H9 (cell line): ENCODE data around the gene C6orf136. TPM values are rescaled to one million over a fixed set of nuclear protein-coding genes. Genes with fewer than 3 reads are reported as not detected.

Experiments
- DNase-seq: peaks from one replicate; pipeline ENCODE4 v3.0.0-alpha.2; 2017
- H2AFZ ChIP-seq: one replicate; pipeline ENCODE4 v1.6.1; 2013; ENCODE audit warnings: mild to moderate bottlenecking, low read length, control low read depth, moderate library complexity
- H2AK5ac ChIP-seq: 2 replicates; pipeline ENCODE4 v1.6.1; 2013; ENCODE audit warnings: low read length, control low read depth, mixed read lengths; ENCODE audit not compliant: insufficient read length
- H2BK120ac ChIP-seq: one replicate; pipeline ENCODE4 v1.6.1; 2013; ENCODE audit warnings: low read depth, mild to moderate bottlenecking, low read length, control low read depth, inconsistent platforms; ENCODE audit not compliant: poor library complexity, severe bottlenecking
- H2BK12ac ChIP-seq: 2 replicates; pipeline ENCODE4 v1.6.1; 2013; ENCODE audit warnings: low read length, control low read depth, mixed read lengths, low read depth; ENCODE audit not compliant: insufficient read length
- H2BK15ac ChIP-seq: 2 replicates; pipeline ENCODE4 v1.6.1; 2013; ENCODE audit warnings: low read depth, low read length, control low read depth
- H2BK20ac ChIP-seq: one replicate; pipeline ENCODE4 v1.6.1; 2013; ENCODE audit warnings: low read depth, mild to moderate bottlenecking, low read length, control low read depth, inconsistent platforms; ENCODE audit not compliant: poor library complexity, severe bottlenecking
- H2BK5ac ChIP-seq: 2 replicates; pipeline ENCODE4 v1.6.1; 2013; ENCODE audit warnings: low read length, control low read depth, mixed read lengths; ENCODE audit not compliant: insufficient read length
- H3K14ac ChIP-seq: 2 replicates; pipeline ENCODE4 v1.6.1; 2013; ENCODE audit warnings: low read length, control low read depth; ENCODE audit not compliant: insufficient read depth
- H3K18ac ChIP-seq: 2 replicates; pipeline ENCODE4 v1.6.1; 2013; ENCODE audit warnings: low read depth, mild to moderate bottlenecking, mixed read lengths, low read length, control low read depth; ENCODE audit not compliant: insufficient read length
- H3K23ac ChIP-seq: 2 replicates; pipeline ENCODE4 v1.6.1; 2013; ENCODE audit warnings: low read length, control low read depth, mixed read lengths, low read depth; ENCODE audit not compliant: insufficient read length
- H3K23me2 ChIP-seq: 2 replicates; pipeline ENCODE4 v1.6.1; 2013; ENCODE audit warnings: low read depth, mild to moderate bottlenecking, mixed read lengths, low read length, control low read depth; ENCODE audit not compliant: insufficient read length, poor library complexity, severe bottlenecking
- H3K27ac ChIP-seq: 2 replicates; pipeline ENCODE4 v1.5.1; 2013; ENCODE audit warnings: low read length, control low read depth, mixed read lengths, low read depth; ENCODE audit not compliant: insufficient read length
- H3K27me3 ChIP-seq: 2 replicates; pipeline ENCODE4 v1.6.1; 2013; ENCODE audit warnings: low read length, control low read depth, inconsistent platforms; ENCODE audit not compliant: insufficient read depth
- H3K4ac ChIP-seq: 2 replicates; pipeline ENCODE4 v1.6.1; 2013; ENCODE audit warnings: low read depth, mild to moderate bottlenecking, control low read depth, inconsistent platforms, low read length, moderate library complexity
- H3K4me1 ChIP-seq: 2 replicates; pipeline ENCODE4 v1.6.1; 2013; ENCODE audit warnings: low read length, control low read depth, inconsistent platforms; ENCODE audit not compliant: insufficient read depth
- H3K4me2 ChIP-seq: 2 replicates; pipeline ENCODE4 v1.6.1; 2013; ENCODE audit warnings: low read length, control low read depth, mixed read lengths; ENCODE audit not compliant: insufficient read length, insufficient read depth
- H3K56ac ChIP-seq: 2 replicates; pipeline ENCODE4 v1.6.1; 2013; ENCODE audit warnings: low read depth, mild to moderate bottlenecking, mixed read lengths, low read length, control low read depth; ENCODE audit not compliant: insufficient read length
- H3K79me1 ChIP-seq: 2 replicates; pipeline ENCODE4 v1.6.1; 2013; ENCODE audit warnings: low read depth, mild to moderate bottlenecking, moderate library complexity, low read length, control low read depth, inconsistent platforms; ENCODE audit not compliant: insufficient read depth, poor library complexity, severe bottlenecking
- H3K79me2 ChIP-seq: 2 replicates; pipeline ENCODE4 v1.6.1; 2013; ENCODE audit warnings: low read length, control low read depth, inconsistent platforms; ENCODE audit not compliant: insufficient read depth
- H3K9ac ChIP-seq: 2 replicates; pipeline ENCODE4 v1.6.1; 2013; ENCODE audit warnings: low read length, control low read depth, mixed read lengths; ENCODE audit not compliant: insufficient read length; ENCODE audit errors: extremely low read depth
- H3K9me3 ChIP-seq: one replicate; pipeline ENCODE4 v1.6.1; 2013; ENCODE audit warnings: low read depth, low read length, inconsistent platforms; ENCODE audit not compliant: control insufficient read depth
- H3T11ph ChIP-seq: one replicate; pipeline ENCODE4 v1.6.1; 2013; ENCODE audit warnings: mild to moderate bottlenecking, low read length, control low read depth, inconsistent platforms
- H4K20me1 ChIP-seq: one replicate; pipeline ENCODE4 v1.6.1; 2013; ENCODE audit not compliant: control insufficient read depth, insufficient read length, insufficient read depth
- H4K5ac ChIP-seq: 2 replicates; pipeline ENCODE4 v1.6.1; 2013; ENCODE audit warnings: low read depth, mild to moderate bottlenecking, mixed read lengths, low read length, control low read depth; ENCODE audit not compliant: insufficient read length
- H4K8ac ChIP-seq: replicated peaks from 2 replicates; pipeline ENCODE4 v1.6.1; 2013; ENCODE audit warnings: low read length, control low read depth, mixed read lengths, low read depth; ENCODE audit not compliant: insufficient read length
- H4K91ac ChIP-seq: 2 replicates; pipeline ENCODE4 v1.6.1; 2013; ENCODE audit warnings: low read depth, mild to moderate bottlenecking, moderate library complexity, mixed read lengths, low read length, control low read depth; ENCODE audit not compliant: insufficient read length
- H3K27ac Mint-ChIP-seq, 3 experiments: 2 replicates in 2 of 3; 3 replicates in 1 of 3; pipeline ENCODE4 v1.8.0; 2020 to 2021; ENCODE audit warnings: mixed read lengths in 3 of 3, mild to moderate bottlenecking in 1 of 3, moderate library complexity in 1 of 3
- H3K27me3 Mint-ChIP-seq: 2 replicates; pipeline ENCODE4 v1.8.0; 2021; ENCODE audit warnings: low read depth, mild to moderate bottlenecking, moderate library complexity, mixed read lengths
- H3K36me3 Mint-ChIP-seq, 3 experiments: 2 replicates in 2 of 3; 3 replicates in 1 of 3; pipeline ENCODE4 v1.8.0; 2020 to 2021; ENCODE audit warnings: low read depth in 3 of 3, mixed read lengths in 3 of 3; ENCODE audit not compliant: insufficient read depth in 1 of 3
- H3K4me1 Mint-ChIP-seq, 2 experiments: 2 replicates each; pipeline ENCODE4 v1.8.0; 2020; ENCODE audit warnings: mixed read lengths in 2 of 2
- H3K4me3 Mint-ChIP-seq, 2 experiments: 2 replicates in 1 of 2; 3 replicates in 1 of 2; pipeline ENCODE4 v1.8.0; 2020 to 2021; ENCODE audit warnings: mild to moderate bottlenecking in 2 of 2, mixed read lengths in 2 of 2, moderate library complexity in 1 of 2
- H3K9me3 Mint-ChIP-seq, 2 experiments: 2 replicates in 1 of 2; 3 replicates in 1 of 2; pipeline ENCODE4 v1.8.0; 2020; ENCODE audit warnings: mild to moderate bottlenecking in 2 of 2, mixed read lengths in 2 of 2, moderate library complexity in 1 of 2
- CTCF ChIP-seq: fragments of 200-600 bp; sonication (generic); conservative IDR thresholded peaks from 3 replicates; pipeline ENCODE4 v1.8.0; 2021; ENCODE audit warnings: antibody characterized with exemption, mild to moderate bottlenecking
- WGBS: extraction: QIAGEN DNeasy Blood & Tissue Kit; methylation state at CpG from one replicate; pipeline ENCODE4 v1.1.7; 2013; ENCODE audit warnings: missing lambda C conversion rate, low lambda C conversion rate, mixed read lengths; ENCODE audit not compliant: insufficient read length; ENCODE audit errors: extremely low coverage; 5-methylcytosine and 5-hydroxymethylcytosine counted together
- total RNA-seq: library from RNA; stranded (reverse); gene quantifications from 2 replicates; pipeline ENCODE4 v1.2.1, GENCODE V29; 2021

C6orf136 gene
- total RNA-seq, 1 experiment from 2014 or later = 22.2 TPM

GRCh38 chr6:30601815-30602641 is 44.9 kb upstream of the C6orf136 start:
- H3K9me3 Mint-ChIP-seq = no peaks in the 10 kb centered on the region
- no peak overlapping the region for H3K9ac ChIP-seq
- H3K4me3 Mint-ChIP-seq = no peak overlapping the region
- no peak overlapping the region for H4K5ac ChIP-seq
- peaks cover 54 to 81% (median 73%) of the 10 kb centered on the region in 3 experiments for H3K36me3 Mint-ChIP-seq
- H3K4ac ChIP-seq = no peak overlapping the region
- H3K18ac ChIP-seq = no peak overlapping the region
- no peak overlapping the region for H3K56ac ChIP-seq
- no peak overlapping the region for H3T11ph ChIP-seq
- H2AK5ac ChIP-seq = no peak overlapping the region
- no peak overlapping the region for H2AFZ ChIP-seq
- H2BK12ac ChIP-seq = no peak overlapping the region
- no peak overlapping the region for H2BK5ac ChIP-seq
- no peak overlapping the region for H3K27ac Mint-ChIP-seq
- no peak overlapping the region for H3K23ac ChIP-seq
- H2BK20ac ChIP-seq = no peak overlapping the region
- no peak overlapping the region for H4K91ac ChIP-seq
- peaks cover 2% of the 10 kb centered on the region for H3K27me3 Mint-ChIP-seq
- H2BK15ac ChIP-seq = no peak overlapping the region
- H4K8ac ChIP-seq = no peak overlapping the region
- H4K20me1 ChIP-seq = peaks cover 3% of the 10 kb centered on the region
- H3K14ac ChIP-seq = no peak overlapping the region; the same call in 1 of the 2 replicates
- H3K4me1 ChIP-seq = no peaks in the 10 kb centered on the region
- H3K79me1 ChIP-seq = no peaks in the 10 kb centered on the region
- WGBS = no CpG with 5 or more reads among the region's 39 CpGs
- H3K4me1 Mint-ChIP-seq = peaks cover 0 to 2% of the 10 kb centered on the region in 2 experiments; a peak in 1 of 4 replicates
- H3K27me3 ChIP-seq = no peaks in the 10 kb centered on the region
- no peak overlapping the region for H3K4me2 ChIP-seq
- no peak for TF ChIP-seq CTCF
- no peaks in the 10 kb centered on the region for H3K79me2 ChIP-seq
- no peak overlapping the region for H2BK120ac ChIP-seq
- H3K27ac ChIP-seq = no peak overlapping the region
- H3K23me2 ChIP-seq = no peaks in the 10 kb centered on the region
- DNase-seq = no peak
- no peaks in the 10 kb centered on the region for H3K9me3 ChIP-seq
